B cell (primary cell): ENCODE measurements around the gene C12orf57. TPM values are rescaled to one million over a fixed set of nuclear protein-coding genes. Genes with fewer than 3 reads are reported as not detected.

Experiments used
- ATAC-seq: fragments of 200-7000 bp; cut with Tn5 transposase; one replicate; pipeline ENCODE4 v1.10.0; 2021; ENCODE audit warnings: low read depth, mild to moderate bottlenecking, moderate number of reproducible peaks, moderate library complexity
- CTCF ChIA-PET: fragments of 350-600 bp; sonication (Branson Sonifier 250); formaldehyde crosslinking; loops from one replicate; lab custom pipeline; 2021; ENCODE audit warnings: antibody characterized with exemption, inconsistent platforms; lab: Charles Lee
- POLR2A ChIA-PET: fragments of 350-600 bp; sonication (Branson Sonifier 250); formaldehyde crosslinking; loops from one replicate; lab custom pipeline; 2021; ENCODE audit warnings: antibody characterized with exemption; lab: Charles Lee
- DNase-seq: peaks from one replicate; pipeline ENCODE4 v3.0.0; 2013
- H2AFZ ChIP-seq: 2 replicates; pipeline ENCODE4 v1.6.1; 2012; ENCODE audit warnings: mild to moderate bottlenecking, low read depth, low read length; ENCODE audit not compliant: insufficient read depth, poor library complexity, severe bottlenecking
- H3K27ac ChIP-seq, 2 donors: 1 replicate in 1 of 2; 2 replicates in 1 of 2; pipeline ENCODE4 v1.5.1; 2012 to 2013; ENCODE audit warnings: low read length in 2 of 2, mild to moderate bottlenecking in 2 of 2, moderate library complexity in 1 of 2
- H3K27me3 ChIP-seq, 4 experiments: fragments of 200-600 bp in 1 of 4; sonication (generic) in 1 of 4; replicated peaks in 1 of 4; 1 replicate in 2 of 4; 2 replicates in 2 of 4; pipeline versions ENCODE4 v1.6.1 to v1.7.0; 2013 to 2016; ENCODE audit warnings: low read length in 3 of 4, mild to moderate bottlenecking in 2 of 4, mixed read lengths in 1 of 4, moderate library complexity in 1 of 4; ENCODE audit not compliant: insufficient read depth in 4 of 4, control insufficient read depth in 3 of 4; ENCODE audit errors: control extremely low read depth in 1 of 4
- H3K36me3 ChIP-seq, 2 experiments: replicated peaks in 1 of 2; 1 replicate in 1 of 2; 2 replicates in 1 of 2; pipeline versions ENCODE4 v1.6.1 to v1.7.1; 2013; ENCODE audit warnings: low read length in 1 of 2; ENCODE audit not compliant: insufficient read depth in 2 of 2, control insufficient read depth in 1 of 2; ENCODE audit errors: control extremely low read depth in 1 of 2, extremely low read depth in 1 of 2
- H3K4me1 ChIP-seq, 2 donors: fragments of 200-600 bp in 1 of 2; sonication (generic) in 1 of 2; 1 replicate in 1 of 2; 2 replicates in 1 of 2; pipeline versions ENCODE4 v1.5.1 to v1.6.1; 2013 to 2017; ENCODE audit warnings: low read length in 2 of 2; ENCODE audit not compliant: control insufficient read depth in 2 of 2, insufficient read depth in 2 of 2
- H3K4me2 ChIP-seq: replicated peaks from 2 replicates; pipeline ENCODE3; 2012; ENCODE audit warnings: mild to moderate bottlenecking, low read depth, low read length; ENCODE audit not compliant: poor library complexity, severe bottlenecking
- H3K4me3 ChIP-seq, 5 experiments: fragments of 200-600 bp in 1 of 5; sonication (generic) in 1 of 5; 1 replicate in 3 of 5; 2 replicates in 2 of 5; pipeline versions ENCODE4 v1.5.1 to v1.7.0; 2011 to 2016; ENCODE audit warnings: low read length in 4 of 5, mild to moderate bottlenecking in 4 of 5, low read depth in 2 of 5, control low read depth in 1 of 5, moderate library complexity in 1 of 5; ENCODE audit not compliant: insufficient read depth in 1 of 5; ENCODE audit errors: control extremely low read depth in 1 of 5, extremely low read depth in 1 of 5
- H3K79me2 ChIP-seq: fragments of 200-600 bp; sonication (generic); one replicate; pipeline ENCODE4 v1.6.0; 2016; ENCODE audit warnings: low read length; ENCODE audit not compliant: control insufficient read depth, insufficient read depth
- H3K9ac ChIP-seq: fragments of 200-600 bp; sonication (generic); 2 replicates; pipeline ENCODE4 v1.6.1; 2017; ENCODE audit warnings: mild to moderate bottlenecking, low read length, moderate library complexity
- H3K9me3 ChIP-seq, 3 donors: one replicate each; pipeline versions ENCODE4 v1.6.1 to v1.7.1; 2013; ENCODE audit warnings: low read length in 2 of 3; ENCODE audit not compliant: control insufficient read depth in 2 of 3, insufficient read depth in 1 of 3; ENCODE audit errors: control extremely low read depth in 1 of 3
- H4K20me1 ChIP-seq: 2 replicates; pipeline ENCODE4 v1.6.0; 2012; ENCODE audit warnings: mild to moderate bottlenecking, low read length; ENCODE audit not compliant: insufficient read depth, control insufficient read depth, poor library complexity, severe bottlenecking
- H3K27ac Mint-ChIP-seq: one replicate; pipeline ENCODE4 v1.8.0; 2021; ENCODE audit warnings: mixed read lengths
- H3K27me3 Mint-ChIP-seq: one replicate; pipeline ENCODE4 v1.8.0; 2021; ENCODE audit warnings: mixed read lengths
- H3K4me1 Mint-ChIP-seq: one replicate; pipeline ENCODE4 v1.8.0; 2021; ENCODE audit warnings: mixed read lengths
- H3K4me3 Mint-ChIP-seq: one replicate; pipeline ENCODE4 v1.8.0; 2021; ENCODE audit warnings: mixed read lengths
- H3K9me3 Mint-ChIP-seq: one replicate; pipeline ENCODE4 v1.8.0; 2022; ENCODE audit warnings: mixed read lengths; ENCODE audit not compliant: insufficient read depth
- CTCF ChIP-seq: fragments of 200-600 bp; IDR thresholded peaks from one replicate; pipeline ENCODE4 v1.8.0; 2022; ENCODE audit warnings: antibody characterized with exemption, mild to moderate bottlenecking
- EZH2 ChIP-seq: IDR thresholded peaks from 2 replicates; pipeline ENCODE4 v1.6.1; 2012; ENCODE audit warnings: borderline replicate concordance, low read depth, mild to moderate bottlenecking, moderate library complexity, low read length; ENCODE audit not compliant: insufficient read depth, poor library complexity, severe bottlenecking
- WGBS: methylation state at CpG from one replicate; pipeline ENCODE4 v1.1.5; 2013; ENCODE audit warnings: missing lambda C conversion rate; ENCODE audit not compliant: insufficient coverage; 5-methylcytosine and 5-hydroxymethylcytosine counted together
- intact Hi-C: fragments of 100-400 bp; cut with micrococcal nuclease; formaldehyde crosslinking; loops from one replicate; pipeline ENCODE4 v1.10.0; 2022
- polyA plus RNA-seq: library from polyadenylated mRNA; depleted of rRNA; stranded (reverse); fragments of >200 nt; gene quantifications from 2 replicates; pipeline ENCODE4 v1.2.3, GENCODE V29; 2012
- total RNA-seq, 2 donors: library from RNA; stranded (reverse); fragments of 120-200 nt in 1 of 2; gene quantifications; 1 replicate in 1 of 2; 2 replicates in 1 of 2; pipeline versions ENCODE4 v1.2.3 to v1.2.4, GENCODE V29; 2013 to 2022

The C12orf57 gene
- total and polyA plus RNA-seq, 2 donors (not counting 1 experiment from before 2014, with no cell fraction given) = 90.9 to 460 TPM

- peak; percentile 91 for ATAC-seq
- ChIA-PET POLR2A (interaction anchor here (0.5 to 1.8 kb wide), 9 partner anchors 9 to 194 kb away, joined by 3 to 8 read pairs (median 4); partner anchors contain the start of genes ATN1, C12orf57 and RNU7-1), CTCF (interaction anchor here (0.7 to 2.0 kb wide), 5 partner anchors 8 to 50 kb away, joined by 4 to 10 read pairs (median 6); no protein-coding TSS in a partner anchor)
- Histone ChIP-seq H3K27me3 (peaks cover 0 to 10% (median 1%) of the 10 kb centered on the region in 4 experiments), H3K9ac (peak within 1 kb of the TSS; percentile 80), H3K4me3 (peak within 1 kb of the TSS in 4 of 5 experiments; percentile 38 to 75 (median 58)), H3K36me3 (peaks cover 0 to 4% of the 10 kb centered on the region in 2 experiments), H3K27ac (peak within 1 kb of the TSS; percentile 43 to 64), H3K4me2 (peak within 1 kb of the TSS; percentile 92), H4K20me1 (no peaks in the 10 kb centered on the region), H3K79me2 (no peaks in the 10 kb centered on the region), H3K9me3 (peaks cover 0 to 3% (median 0%) of the 10 kb centered on the region in 3 donors), H3K4me1 (peaks cover 11 to 19% of the 10 kb centered on the region in 2 donors), H2AFZ (peak within 1 kb of the TSS; percentile 85)
- intact Hi-C loops = loop anchor here (1.0 kb wide), 1 partner anchor 10 kb away; the partner anchor contains the start of gene LRRC23
- TF ChIP-seq CTCF = no peak
- TF ChIP-seq EZH2 = no peak
- under 1% methylated on average over 56 of the region's 68 CpGs for WGBS
- no peaks in the 10 kb centered on the region for H3K27me3 Mint-ChIP-seq
- H3K9me3 Mint-ChIP-seq = no peaks in the 10 kb centered on the region
- peaks cover 25% of the 10 kb centered on the region for H3K4me1 Mint-ChIP-seq
- DNase-seq = peak; percentile 83
- H3K4me3 Mint-ChIP-seq = peak within 1 kb of the TSS; percentile 89
- H3K27ac Mint-ChIP-seq = peak within 1 kb of the TSS; percentile 89
These were observed 29.4 kb upstream of the C12orf57 start, which contains the start of gene ENO2 for GRCh38 chr12:6914246-6914946. TSS of gene ENO2 (plus strand) at chr12:6914580. CDS start at chr12:6915833, 1,253 bp downstream.
